Measurements from ENCODE around the gene PSAPL1.

Gene PSAPL1

GRCh38 chr4:7396186-7396910 is 38.4 kb downstream of the PSAPL1 start:
- no peak for DNase-seq (ENCODE audit: low read depth)

- DNase-seq (ENCODE audit: low read depth) = no peak
Observed at GRCh38 chr4:7395645-7396044, 39.1 kb downstream of the PSAPL1 start.

- DNase-seq (ENCODE audit: low read depth) = no peak
Observed at GRCh38 chr4:7394681-7395451, 39.9 kb downstream of the PSAPL1 start.

GRCh38 chr4:7393601-7394575 is 40.8 kb downstream of the PSAPL1 start:
- no peak for DNase-seq (ENCODE audit: low read depth)

GRCh38 chr4:7392438-7393421 is 42.0 kb downstream of the PSAPL1 start:
- DNase-seq (ENCODE audit: low read depth) = no peak

- DNase-seq (ENCODE audit: low read depth) = no peak
Observed at GRCh38 chr4:7391637-7392437, 42.9 kb downstream of the PSAPL1 start.

- no peak for DNase-seq (ENCODE audit: low read depth)
Observed at GRCh38 chr4:7390906-7391636, 43.7 kb downstream of the PSAPL1 start.

GRCh38 chr4:7390336-7390735 is 44.4 kb downstream of the PSAPL1 start:
- no peak for DNase-seq (ENCODE audit: low read depth)

- no peak for DNase-seq (ENCODE audit: low read depth)
Observed at GRCh38 chr4:7389719-7390118, 45.0 kb downstream of the PSAPL1 start.

GRCh38 chr4:7389101-7389701 is 45.5 kb downstream of the PSAPL1 start:
- no peak for DNase-seq (ENCODE audit: low read depth)

GRCh38 chr4:7388627-7389026 is 46.1 kb downstream of the PSAPL1 start:
- DNase-seq (ENCODE audit: low read depth) = no peak

- DNase-seq (ENCODE audit: low read depth) = no peak
Observed at GRCh38 chr4:7387925-7388324, 46.8 kb downstream of the PSAPL1 start.

GRCh38 chr4:7384929-7385890 is 49.5 kb downstream of the PSAPL1 start:
- DNase-seq (ENCODE audit: low read depth) = no peak

- DNase-seq (ENCODE audit: low read depth) = no peak
Observed at GRCh38 chr4:7384003-7384928, 50.5 kb downstream of the PSAPL1 start.

- DNase-seq (ENCODE audit: low read depth) = no peak
Observed at GRCh38 chr4:7383266-7383665, 51.5 kb downstream of the PSAPL1 start.

- DNase-seq (ENCODE audit: low read depth) = no peak
Observed at GRCh38 chr4:7382634-7383014, 52.1 kb downstream of the PSAPL1 start.

All from HS-5 (cell line).